HG03060 (cell line): Measurements from ENCODE around the gene POLE4.

Experiments
- ATAC-seq: cut with Tn5 transposase; IDR thresholded peaks from one replicate; pipeline ENCODE4 v1.9.1; 2021; ENCODE audit warnings: low read depth, moderate number of reproducible peaks; ENCODE audit not compliant: unreplicated experiment

POLE4 gene

GRCh38 chr2:74958274-74959105, at the start of gene POLE4:
Gene POLE4 (plus strand): TSS chr2:74958643. CDS start chr2:74958680, 37 bp downstream.
- peak; percentile 65 for ATAC-seq

- no peak for ATAC-seq
Measured at GRCh38 chr2:74908748-74909444, 49.5 kb upstream of the POLE4 start.

GRCh38 chr2:74910245-74910644, 48.2 kb upstream of the POLE4 start:
- no peak for ATAC-seq

GRCh38 chr2:74911061-74911460, 47.4 kb upstream of the POLE4 start:
- no peak for ATAC-seq

- ATAC-seq: no peak
Measured at GRCh38 chr2:74915743-74916142, 42.7 kb upstream of the POLE4 start.

GRCh38 chr2:74916394-74916793, 42.0 kb upstream of the POLE4 start:
- ATAC-seq: no peak

- no peak for ATAC-seq
Measured at GRCh38 chr2:74917702-74918619, 40.5 kb upstream of the POLE4 start.

GRCh38 chr2:74919827-74920226, 38.6 kb upstream of the POLE4 start:
- ATAC-seq: no peak

- ATAC-seq: no peak
Measured at GRCh38 chr2:74921236-74921736, 37.2 kb upstream of the POLE4 start.

- ATAC-seq: no peak
Measured at GRCh38 chr2:74922592-74923227, 35.7 kb upstream of the POLE4 start.

- no peak for ATAC-seq
Measured at GRCh38 chr2:74924463-74925265, 33.8 kb upstream of the POLE4 start.

- ATAC-seq: no peak
Measured at GRCh38 chr2:74925361-74925786, 33.1 kb upstream of the POLE4 start.

- ATAC-seq: no peak
Measured at GRCh38 chr2:74927621-74928020, 30.8 kb upstream of the POLE4 start.

- ATAC-seq: no peak
Measured at GRCh38 chr2:74930811-74931486, 27.5 kb upstream of the POLE4 start.

GRCh38 chr2:74931940-74932339, 26.5 kb upstream of the POLE4 start:
- ATAC-seq: no peak

- no peak for ATAC-seq
Measured at GRCh38 chr2:74935975-74936391, 22.5 kb upstream of the POLE4 start.

GRCh38 chr2:74937221-74937880, 21.1 kb upstream of the POLE4 start:
- no peak for ATAC-seq

- ATAC-seq: no peak
Measured at GRCh38 chr2:74938264-74938663, 20.2 kb upstream of the POLE4 start.
